Left colon (tissue), 2 donors: ENCODE data around the gene FHIT. TPM values are rescaled to one million over a fixed set of nuclear protein-coding genes. Genes with fewer than 3 reads are reported as not detected.

ENCODE experiments used
- ATAC-seq: fragments of 200-7000 bp; cut with Tn5 transposase; one replicate; pipeline ENCODE4 v1.9.1; 2020; ENCODE audit warnings: mild to moderate bottlenecking, moderate library complexity
- DNase-seq, 2 donors: peaks; one replicate each; pipeline ENCODE4 v3.0.0-alpha.2; 2020
- intact Hi-C, 2 donors: fragments of 100-400 bp; cut with DNase I in 1 of 2; cut with micrococcal nuclease in 1 of 2; formaldehyde crosslinking; loops; one replicate each; pipeline versions ENCODE4 v1.11.2 to v1.14.0; 2022; cut with DNase I, micrococcal nuclease
- total RNA-seq, 2 donors: library from RNA; stranded (reverse); fragmentation: NEBNext Ultra II Directional; extraction: Animal tissue kit (Norgen Biotek cat#: 25700); gene quantifications; one replicate each; pipeline ENCODE4 v1.2.1, GENCODE V29; 2021
- donor health status: DM: no; HTN: no; CAD: no.
- donor health status: DM: yes; HTN: yes; CAD: no.

The FHIT gene
- total RNA-seq, 2 donors from 2014 or later, result 14.5 to 17.2 TPM

GRCh38 chr3:60456180-60456579 lies 795.1 kb downstream of the FHIT start:
- ATAC-seq, result no peak

GRCh38 chr3:60453326-60453725 lies 797.9 kb downstream of the FHIT start:
- ATAC-seq (peak; percentile 62), DNase-seq (no peak)
- intact Hi-C loops, result no loop called here

More at GRCh38 chr3:60456180-60456579, 795.1 kb downstream of the FHIT start:
- no peak for DNase-seq
- intact Hi-C loops, result no loop called here

- ATAC-seq (peak; percentile 80), DNase-seq (no peak)
- intact Hi-C loops, result no loop called here
Measured at GRCh38 chr3:60448696-60449095, 802.6 kb downstream of the FHIT start.

DNA sequence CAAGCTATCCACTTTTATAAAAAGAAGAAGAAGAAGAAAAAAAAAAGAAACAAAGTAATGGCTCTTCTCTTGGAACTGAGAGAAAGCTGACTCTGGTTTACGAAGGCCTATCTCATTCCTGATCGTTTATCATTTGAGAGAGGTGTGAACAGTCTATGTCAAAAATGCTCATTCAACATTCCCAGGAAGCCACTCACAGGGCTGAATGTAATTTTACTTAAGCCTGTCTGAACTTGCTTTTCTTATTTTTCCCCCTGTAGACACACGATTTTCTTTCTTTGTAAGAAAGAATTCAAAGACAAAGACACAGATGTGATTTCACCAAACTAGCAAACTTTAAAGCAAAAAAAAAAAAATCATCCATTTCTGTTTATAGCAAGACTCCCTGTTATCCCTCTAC lies 805.8 kb downstream of the FHIT start:
- intact Hi-C loops, result no loop called here
- DNase-seq (no peak), ATAC-seq (no peak)

- no peak for DNase-seq
- intact Hi-C loops, result no loop called here
- ATAC-seq, result no peak
Measured at GRCh38 chr3:60444898-60445437, 806.3 kb downstream of the FHIT start.

DNA sequence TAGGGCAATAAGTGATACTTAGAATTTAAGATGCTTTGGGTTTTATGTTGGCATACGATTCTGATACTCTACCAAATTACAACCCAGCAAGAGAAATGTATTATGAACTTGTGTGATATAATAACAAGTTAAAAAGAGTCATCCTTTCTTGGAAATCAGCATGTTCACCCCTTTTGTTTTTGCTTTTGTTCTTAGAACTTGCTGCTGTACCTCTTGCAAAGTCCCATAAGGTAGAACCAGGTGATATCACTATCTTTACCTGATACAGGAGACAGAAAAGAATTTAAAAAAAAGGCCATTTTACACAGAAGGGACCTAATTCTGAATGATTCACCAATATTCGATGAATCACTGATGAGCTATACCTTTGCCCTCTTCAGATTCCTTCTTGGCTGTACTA lies 810.4 kb downstream of the FHIT start:
- DNase-seq, result no peak
- ATAC-seq, result no peak
- intact Hi-C loops, result no loop called here

GRCh38 chr3:60435941-60436650 lies 815.2 kb downstream of the FHIT start:
- no peak for ATAC-seq
- no peak for DNase-seq
- intact Hi-C loops, result no loop called here

DNA sequence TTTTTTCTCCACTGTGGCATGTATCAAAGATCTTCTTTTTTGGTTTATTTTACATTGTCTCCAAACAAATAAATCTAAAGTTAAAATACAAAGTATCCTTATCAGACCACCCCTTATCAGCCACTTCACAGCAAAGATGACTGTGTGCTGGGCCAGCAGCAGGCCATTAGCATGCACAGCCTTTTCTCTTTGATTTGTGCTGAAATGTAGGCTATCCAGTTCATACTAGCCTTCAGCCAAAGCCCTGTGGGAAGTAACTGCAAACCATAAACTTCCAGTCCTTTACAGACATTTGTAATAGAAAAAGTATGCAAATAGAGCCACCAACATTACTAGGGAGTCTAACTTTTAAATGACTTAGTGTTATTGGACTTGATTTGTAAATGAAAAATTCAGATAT lies 816.3 kb downstream of the FHIT start:
- intact Hi-C loops, result no loop called here
- no peak for DNase-seq
- ATAC-seq, result no peak

DNA sequence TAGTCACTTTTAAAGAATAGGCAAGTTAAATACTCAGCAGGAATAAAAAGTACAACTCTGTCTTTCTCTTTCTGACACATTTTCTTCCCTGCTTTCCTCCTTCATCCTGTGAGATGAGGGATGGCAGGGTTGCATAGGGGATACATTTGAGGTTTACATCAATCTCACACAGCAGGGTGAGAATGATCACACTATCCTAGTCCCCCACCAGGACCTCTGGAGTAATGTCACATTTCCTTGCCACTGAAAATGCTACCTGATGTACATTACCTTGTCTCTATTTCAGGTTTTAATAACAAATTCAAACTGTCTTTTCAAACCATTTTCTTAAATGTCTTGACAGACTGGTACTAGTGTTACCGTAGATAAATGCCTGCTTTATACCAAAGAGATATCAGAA lies 816.9 kb downstream of the FHIT start:
- ATAC-seq, result no peak
- no peak for DNase-seq

DNA sequence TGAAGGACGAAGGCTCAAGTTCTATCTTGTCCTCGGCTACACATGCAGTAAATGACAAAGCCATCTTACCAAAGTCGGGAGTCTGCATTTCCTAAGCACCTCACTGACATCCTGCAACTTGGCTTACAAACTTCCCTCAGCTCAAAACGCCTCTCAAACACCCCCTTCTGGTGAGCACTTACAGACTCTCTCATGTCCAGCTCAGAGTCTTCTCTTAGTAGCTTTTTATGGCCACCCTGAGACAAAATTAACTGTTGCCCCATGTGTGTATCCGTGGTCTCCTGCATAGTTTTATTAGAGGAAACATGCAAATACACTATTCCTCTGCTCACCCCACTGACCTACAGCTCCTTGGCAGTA lies 819.7 kb downstream of the FHIT start:
- DNase-seq (no peak), ATAC-seq (no peak)
- intact Hi-C loops, result no loop called here

More for the DNA sequence above, 816.9 kb downstream of the FHIT start:
- intact Hi-C loops, result no loop called here

- intact Hi-C loops, result no loop called here
- no peak for DNase-seq
- no peak for ATAC-seq
Measured at GRCh38 chr3:60430205-60430604, 821.0 kb downstream of the FHIT start.

DNA sequence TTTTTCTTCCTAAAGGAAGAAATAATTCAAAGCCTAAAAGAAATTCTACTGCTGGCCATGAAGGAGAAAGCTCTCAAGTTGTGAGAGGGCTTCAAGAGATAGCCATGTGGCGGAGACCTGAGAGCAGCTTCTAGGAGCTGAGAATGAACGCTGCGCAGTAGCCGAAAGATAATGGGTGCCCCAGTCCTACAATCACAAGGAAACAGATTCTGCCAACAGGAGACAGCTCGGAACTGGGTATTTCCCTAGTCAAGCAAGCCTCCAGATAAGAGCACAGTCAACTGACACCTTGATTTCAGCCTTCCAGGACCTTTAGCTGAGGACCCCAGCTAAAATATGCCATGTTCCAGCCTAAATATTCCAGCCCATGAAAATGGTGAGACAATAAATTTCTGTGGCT lies 824.1 kb downstream of the FHIT start:
- intact Hi-C loops, result no loop called here
- DNase-seq (no peak), ATAC-seq (no peak)

- DNase-seq, result no peak
- intact Hi-C loops, result no loop called here
- no peak for ATAC-seq
Measured at GRCh38 chr3:60424942-60425341, 826.3 kb downstream of the FHIT start.

- DNase-seq (no peak), ATAC-seq (no peak)
- intact Hi-C loops, result no loop called here
Measured at GRCh38 chr3:60424034-60424433, 827.2 kb downstream of the FHIT start.

DNA sequence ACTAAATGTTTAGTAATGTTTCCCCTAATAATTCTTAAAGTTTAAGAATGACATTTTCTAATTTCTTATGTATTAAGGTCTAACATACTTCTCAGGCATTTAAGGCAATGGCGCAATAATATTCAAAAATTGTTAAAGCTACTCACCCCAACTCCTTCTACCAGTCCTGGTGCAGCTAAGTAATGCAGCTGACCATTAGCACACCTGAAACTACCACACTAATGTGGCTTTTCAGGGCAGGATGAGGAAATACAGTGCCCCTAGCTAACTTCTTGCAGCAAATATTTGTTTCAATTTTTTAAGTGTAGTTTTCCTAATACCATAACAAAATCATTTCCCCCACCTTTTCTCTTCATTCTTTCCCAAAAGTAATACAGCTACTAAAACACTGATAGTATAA lies 827.7 kb downstream of the FHIT start:
- ATAC-seq (no peak), DNase-seq (no peak)
- intact Hi-C loops, result no loop called here

DNA sequence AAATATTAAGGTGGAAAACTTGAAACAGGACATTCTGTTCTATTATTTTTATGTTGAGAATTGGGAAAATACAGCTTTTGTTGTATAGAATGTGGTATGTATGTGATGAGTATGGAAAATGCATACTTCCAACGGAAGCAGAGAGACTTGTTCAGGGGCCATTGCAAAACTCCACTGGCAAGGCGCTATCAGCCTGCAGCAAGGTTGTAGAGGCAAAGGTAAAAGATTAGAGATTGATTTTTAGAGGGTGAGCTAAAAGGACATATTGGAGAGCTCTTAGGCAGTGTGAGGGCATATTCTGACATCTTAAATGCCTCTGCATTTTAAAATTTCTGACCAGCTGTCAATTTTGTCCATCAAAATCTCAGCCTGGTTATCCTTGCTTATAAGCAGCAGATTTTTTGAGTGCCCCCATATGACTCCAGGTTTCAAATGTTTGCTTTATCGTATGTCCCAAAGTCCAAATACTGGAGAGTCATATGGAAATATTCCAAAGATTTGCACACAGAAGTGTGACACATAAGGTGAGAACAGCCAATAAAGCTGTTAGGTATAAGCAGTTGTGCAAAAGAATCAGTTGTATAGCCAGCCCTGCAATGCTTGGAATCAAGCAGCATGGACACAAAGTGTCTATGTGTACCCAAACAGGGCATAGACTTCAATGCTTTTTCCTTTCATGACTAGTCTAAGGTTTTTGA lies 829.4 kb downstream of the FHIT start:
- intact Hi-C loops, result no loop called here
- ATAC-seq (no peak), DNase-seq (no peak)

DNA sequence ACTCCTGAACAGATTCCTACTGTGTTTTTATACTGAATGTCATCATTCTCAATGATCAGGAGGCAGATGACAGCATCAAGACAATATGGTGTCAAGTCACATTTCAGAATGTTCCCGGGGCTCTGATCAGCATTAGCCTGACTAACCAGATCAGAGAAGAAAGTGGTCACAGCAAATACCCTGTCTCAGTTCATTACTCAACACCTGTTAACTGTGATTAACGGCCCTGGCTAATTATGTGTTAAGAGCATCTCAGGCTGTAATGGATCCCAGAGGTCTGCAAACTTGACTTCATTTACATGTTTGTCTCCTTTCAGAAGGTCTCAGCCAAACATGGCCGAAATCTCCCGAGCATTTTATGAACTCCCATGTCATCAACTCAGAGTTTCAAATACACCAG lies 833.7 kb downstream of the FHIT start:
- intact Hi-C loops, result no loop called here
- no peak for ATAC-seq
- DNase-seq, result no peak

GRCh38 chr3:60414011-60414410 lies 837.2 kb downstream of the FHIT start:
- ATAC-seq, result no peak
- intact Hi-C loops, result no loop called here
- no peak for DNase-seq

DNA sequence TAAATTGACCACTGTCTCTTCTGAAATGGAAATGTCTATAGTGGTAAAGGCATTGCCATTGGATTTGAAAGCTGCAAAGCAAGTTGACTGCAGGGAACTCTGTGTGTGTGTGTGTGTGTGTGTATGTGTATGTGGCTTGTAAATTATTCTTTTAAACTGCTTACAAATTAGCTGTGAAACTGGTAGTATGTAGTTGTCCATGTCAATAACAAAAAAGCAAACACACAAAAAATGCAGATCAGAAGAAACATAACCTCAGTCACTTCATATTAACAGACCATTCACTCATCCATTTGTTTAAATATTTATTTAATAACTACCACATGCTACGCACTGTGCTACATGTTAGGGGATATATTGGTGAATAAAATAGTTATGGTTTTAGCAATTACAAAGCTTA lies 837.7 kb downstream of the FHIT start:
- ATAC-seq (no peak), DNase-seq (no peak)
- intact Hi-C loops, result no loop called here

DNA sequence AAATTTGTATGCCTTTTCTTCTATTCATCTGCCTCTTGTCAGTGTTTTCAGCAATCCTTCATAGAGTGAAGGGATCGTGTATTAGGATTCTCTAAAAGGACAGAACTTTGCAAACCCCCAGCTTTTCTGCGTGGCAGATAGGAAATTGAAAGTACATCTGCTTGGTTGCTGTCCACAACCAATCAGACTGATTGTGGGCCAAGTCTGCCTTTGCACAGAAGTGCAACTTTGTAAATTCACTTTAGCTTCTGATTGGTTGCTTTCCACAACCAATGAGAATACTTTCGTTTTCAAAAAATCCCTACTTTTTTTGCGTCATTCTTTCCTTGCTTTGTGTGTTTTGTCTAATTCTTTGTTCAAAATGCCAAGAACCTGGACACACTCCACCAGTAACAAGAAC lies 847.4 kb downstream of the FHIT start:
- ATAC-seq, result no peak

GRCh38 chr3:60402931-60403330 lies 848.3 kb downstream of the FHIT start:
- ATAC-seq (no peak), DNase-seq (no peak)
- intact Hi-C loops, result no loop called here

More for the DNA sequence above, 847.4 kb downstream of the FHIT start:
- intact Hi-C loops, result no loop called here
- no peak for DNase-seq
